ENCODE measurements around the gene LNX1.

LNX1 gene

DNA sequence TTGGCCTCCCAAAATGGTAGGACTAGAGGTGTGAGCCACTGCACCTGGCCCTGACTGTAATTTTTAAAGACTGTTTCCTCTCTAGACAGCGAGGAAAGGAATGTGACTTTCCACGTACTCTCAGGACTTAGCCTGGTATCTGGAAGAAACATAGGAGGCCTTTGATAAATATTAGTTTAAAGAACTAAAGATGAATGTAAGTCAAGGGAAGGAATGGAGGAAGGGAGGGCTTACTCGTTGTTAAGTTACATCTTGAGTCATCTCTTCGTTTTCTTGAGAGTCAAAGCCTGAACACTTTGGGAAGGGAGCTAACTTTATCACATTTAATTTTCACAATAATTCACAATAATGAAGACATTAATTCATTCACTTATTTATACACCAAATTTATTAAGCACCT, 7.2 kb upstream of the LNX1 start:
- no peak for DNase-seq

DNA sequence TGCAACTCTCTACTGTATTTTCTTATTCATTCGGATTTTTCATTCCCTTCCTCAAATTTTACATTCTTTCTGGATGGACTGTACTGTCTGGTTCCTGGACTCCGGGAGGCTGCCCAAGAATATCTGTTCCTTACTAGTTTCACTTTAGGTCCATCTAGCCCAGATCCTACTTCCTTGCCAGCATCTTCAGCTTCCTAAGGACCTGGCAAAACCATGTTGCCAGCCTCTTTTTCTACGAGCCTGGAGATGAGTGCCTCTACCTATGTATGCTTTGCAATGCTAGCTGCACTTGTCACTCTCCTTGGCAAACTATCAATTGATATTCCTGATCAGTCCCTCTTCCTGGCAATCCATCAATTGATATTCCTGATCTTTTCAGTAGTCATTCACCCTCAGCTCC, 5.6 kb upstream of the LNX1 start:
- DNase-seq: no peak

DNA sequence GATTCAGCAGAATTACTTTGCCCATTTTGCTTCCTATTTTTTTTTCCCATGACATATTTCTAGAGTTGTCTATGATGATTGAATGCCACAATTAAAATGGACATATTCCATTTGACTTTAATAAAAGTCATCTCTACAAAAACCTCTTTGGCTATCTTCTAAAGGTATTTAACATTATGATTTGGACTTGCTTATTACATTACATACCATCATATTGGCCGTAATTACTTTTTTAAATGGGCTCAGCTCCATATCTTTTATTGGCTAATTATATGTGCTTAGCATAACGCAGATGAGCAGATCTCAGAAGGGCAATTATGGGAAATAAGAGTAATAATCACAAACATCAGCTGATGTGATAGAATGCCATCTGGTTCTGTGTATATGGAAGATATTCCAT, 4.5 kb upstream of the LNX1 start:
- no peak for DNase-seq

DNA sequence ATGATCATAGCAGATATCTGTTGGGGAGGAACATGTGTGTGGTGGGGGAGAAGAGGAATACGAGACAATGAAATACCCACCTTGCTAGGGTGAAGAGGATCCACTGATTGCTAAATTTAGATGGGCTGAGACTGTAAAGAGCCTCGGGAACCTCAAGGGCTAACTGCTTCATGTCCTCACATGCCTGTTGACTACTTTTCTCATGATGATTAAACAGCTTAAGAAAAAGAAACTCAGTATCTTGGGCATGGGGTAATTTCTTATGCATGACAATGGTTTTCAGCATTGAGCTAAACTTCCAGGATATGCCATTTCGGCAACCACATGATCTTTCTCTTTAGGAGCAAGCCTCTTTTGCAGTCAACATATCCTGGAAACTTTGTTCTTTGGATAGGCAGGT, 3.9 kb upstream of the LNX1 start:
- no peak for DNase-seq

DNA sequence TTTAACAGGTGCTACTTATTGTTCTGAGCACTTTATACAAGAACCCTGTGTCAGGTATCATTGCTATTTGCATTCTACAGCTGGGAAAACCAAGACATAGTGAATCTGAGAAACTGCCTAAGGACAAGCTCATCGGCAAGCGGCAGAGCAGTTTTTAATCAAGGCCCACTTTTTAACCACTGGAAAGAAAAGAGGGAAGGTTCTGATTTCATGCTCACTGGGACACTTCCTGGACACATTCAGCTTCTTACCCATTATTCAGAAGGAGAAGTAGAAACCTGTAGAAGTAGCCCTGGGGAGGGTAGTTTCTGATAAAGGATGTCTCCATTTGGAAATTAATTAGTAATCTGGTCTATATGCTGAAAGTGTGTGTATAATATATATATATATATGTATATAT, 2.5 kb upstream of the LNX1 start:
- DNase-seq: no peak

DNA sequence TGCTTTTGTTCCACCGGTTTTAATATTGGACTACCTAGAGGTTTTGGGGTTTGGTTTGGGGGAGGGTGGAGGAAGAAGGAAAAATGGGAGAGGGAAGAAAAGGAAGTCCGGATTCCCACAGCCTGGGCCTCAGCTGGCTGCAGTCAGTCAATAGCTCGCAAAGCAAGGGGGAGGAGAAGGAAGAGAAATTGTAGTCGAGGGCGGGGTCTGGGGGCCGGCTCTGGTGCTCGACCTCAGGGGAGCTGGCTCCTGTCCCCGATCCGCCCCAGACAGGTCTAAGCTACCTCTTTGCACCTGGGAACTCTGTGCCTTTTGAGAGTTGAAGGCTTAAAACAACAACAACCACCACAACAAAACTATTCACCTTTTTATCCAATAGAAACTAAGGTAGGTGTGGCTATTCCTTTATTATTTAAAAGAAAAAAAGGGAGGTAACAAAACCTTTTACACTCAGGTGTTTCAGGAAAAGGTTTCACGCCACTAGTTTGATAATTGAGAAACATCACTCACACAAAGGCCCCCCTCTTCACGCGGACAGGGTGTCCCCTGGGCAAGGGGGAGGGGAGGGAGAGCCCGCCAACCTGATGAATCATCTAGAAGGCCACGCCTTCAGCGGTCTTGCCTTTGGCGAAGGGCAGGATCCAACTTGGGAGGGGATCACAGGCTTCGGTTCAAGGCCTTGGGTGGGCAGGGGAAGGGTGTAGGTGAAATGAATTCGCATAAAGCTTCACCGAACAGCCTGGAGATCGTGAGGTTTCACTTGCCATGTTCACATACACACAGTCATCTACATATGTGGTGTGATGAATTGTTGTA, 1.6 kb upstream of the LNX1 start:
- no peak for DNase-seq

DNA sequence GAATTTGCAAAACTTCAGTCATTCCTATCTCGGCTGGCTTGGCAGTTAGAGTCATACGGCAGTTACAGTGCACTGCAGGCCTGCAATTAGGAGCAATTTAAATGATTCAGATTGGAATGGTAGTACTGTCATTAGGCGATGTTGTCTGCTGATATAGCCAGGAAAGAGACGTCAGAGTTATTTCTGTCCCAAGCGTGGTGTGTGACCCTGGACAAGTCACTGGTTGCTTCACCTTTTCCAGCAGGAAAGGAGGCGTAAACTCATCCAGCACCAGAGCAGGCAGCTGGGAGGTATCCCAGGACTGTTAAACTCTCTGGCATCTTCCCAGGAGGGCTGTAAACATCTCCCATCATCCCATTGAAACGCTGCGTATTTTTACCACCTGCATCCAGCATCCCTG, 836 bp upstream of the LNX1 start:
- DNase-seq: no peak

DNA sequence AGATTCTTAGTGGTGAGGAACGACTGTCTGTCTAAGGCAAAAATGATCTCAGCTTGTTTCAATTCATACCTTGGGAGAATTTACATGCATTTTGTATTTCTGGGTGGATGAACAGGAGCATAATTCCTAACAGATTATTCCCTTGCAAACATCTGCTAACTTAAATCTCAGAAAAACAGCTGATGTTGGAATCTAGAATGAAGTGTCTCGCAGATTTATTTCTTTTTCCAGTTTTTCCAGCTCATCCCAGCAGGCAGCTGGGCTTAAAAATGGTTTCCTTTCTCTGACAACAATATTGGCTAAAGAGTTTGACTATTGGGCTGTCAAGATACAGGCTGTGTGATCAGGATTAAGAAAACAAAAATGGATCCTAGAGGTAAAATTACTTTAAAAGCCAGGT, 1.1 kb downstream of the LNX1 start:
- DNase-seq: no peak

DNA sequence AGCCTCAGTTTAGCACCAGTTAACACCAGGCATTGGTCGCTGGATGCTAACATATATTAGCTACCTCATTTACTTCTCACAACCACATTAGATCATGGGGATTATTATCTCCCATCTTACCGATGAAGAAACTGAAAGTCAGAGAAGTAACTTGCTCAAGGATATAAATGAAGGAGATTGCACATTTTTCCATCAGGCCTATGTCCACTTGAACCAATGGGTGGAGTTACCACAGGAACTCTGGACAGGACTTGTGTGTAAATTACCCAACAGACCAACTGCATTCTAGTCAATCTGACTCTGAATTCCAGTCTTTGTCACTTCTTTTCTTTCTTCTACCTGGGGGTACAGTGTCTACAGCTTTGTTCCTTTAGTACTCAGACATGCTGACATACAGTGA, 1.8 kb downstream of the LNX1 start:
- no peak for DNase-seq

DNA sequence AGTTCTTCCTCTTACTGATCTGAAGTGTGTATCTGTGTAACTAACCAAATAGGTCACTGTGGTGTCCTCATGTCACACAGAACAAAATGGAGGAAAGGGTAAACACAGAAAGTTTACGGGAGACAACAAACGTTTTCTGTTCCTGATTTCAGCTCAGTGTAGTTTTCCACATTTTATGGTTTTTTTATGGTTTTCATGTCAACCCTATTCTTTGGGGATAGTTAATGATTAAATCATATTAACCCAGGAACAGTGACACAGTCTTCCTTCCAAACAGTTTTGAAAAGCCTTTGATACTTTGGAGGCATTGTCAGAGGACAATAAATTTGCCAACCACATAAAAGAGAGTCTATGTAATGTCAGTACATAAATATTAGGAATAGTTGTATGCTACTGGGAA, 4.2 kb downstream of the LNX1 start:
- no peak for DNase-seq

DNA sequence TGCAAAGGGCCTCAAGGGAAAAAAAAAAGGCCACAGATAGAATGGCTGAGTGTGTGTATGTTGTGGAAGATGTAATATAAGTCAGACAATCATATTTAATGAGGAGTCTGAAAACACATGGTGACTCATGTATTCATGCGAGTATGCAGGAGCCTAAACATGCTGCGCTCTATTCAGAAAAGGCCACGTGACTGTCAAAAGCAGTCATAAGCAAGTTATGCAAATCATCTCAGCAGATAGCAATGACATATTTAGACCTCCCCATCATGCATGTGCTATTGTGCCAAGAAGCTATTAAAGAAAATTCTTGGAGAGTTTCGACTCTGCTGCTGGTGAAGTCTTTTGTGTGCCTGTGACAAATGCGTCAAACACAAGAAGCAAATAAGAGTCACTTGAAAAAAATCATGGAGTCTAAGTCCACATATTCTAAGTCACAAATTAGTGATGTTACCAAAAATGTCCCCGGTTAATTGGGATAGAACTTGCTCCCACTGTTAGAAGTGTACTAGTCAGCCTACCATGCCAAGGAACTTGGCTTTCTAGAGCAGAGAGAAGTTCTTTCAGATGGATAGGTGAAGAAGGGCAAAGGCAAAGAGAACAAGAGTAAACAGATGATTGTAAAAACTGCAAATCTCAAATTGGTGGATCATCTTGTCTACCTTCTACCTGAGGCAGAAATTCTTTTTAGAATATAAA, 5.0 kb downstream of the LNX1 start:
- DNase-seq: no peak

DNA sequence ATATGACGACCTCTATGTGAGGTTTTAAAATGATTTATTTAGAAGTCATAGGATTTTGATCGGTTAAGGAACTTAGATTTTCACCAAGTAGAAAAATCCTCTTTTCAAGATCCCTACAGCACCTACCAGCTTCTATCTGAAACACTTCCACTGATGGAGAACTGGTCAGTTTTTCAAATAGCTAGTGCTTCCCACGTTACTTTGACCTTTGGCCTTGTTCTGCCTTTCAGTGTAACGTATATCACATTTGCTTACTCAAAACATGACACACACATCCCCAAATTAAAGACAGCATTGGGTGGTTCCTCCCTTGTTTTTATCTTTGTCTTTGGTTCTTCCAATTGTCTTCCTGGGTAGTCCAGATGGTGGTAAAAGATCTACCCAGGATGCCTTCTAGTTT, 6.6 kb downstream of the LNX1 start:
- DNase-seq: no peak

DNA sequence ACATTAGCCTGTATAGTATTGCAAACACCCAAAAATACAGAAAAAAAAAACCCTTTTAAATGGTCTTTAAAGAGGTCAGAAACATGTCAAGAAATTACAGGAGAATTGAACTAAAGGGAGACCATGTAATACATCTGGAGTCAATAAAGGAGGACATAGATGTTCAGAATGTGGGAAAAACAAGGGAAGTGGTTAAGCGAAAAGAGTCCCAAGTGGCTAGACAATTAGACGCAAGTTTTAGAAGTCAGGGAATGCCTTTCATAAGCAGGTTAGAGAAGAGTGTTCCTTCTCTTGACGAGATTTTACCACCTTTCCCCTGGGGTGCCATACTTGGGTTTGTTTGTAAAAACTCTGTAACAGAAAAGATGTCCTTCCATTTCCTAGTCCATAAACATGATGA, 7.8 kb downstream of the LNX1 start:
- no peak for DNase-seq

DNA sequence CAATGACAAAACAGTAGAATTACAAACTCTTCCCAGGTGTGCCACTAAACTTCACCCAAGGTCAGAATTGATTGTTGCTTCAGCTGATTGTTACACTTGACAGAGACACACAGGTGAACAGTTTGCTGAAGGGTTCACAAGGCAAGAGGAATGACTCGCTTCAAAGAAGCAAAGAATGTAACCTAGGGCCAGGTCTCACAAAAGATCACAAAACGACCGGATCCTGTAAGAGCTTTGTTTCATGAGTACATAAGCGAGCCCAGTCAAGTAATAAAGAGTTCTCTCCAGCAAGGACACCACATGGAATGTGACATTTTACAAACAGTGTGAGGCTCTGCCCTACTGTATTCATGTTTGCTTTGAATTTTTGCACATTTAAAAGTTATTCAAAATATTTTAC, 9.1 kb downstream of the LNX1 start:
- no peak for DNase-seq

DNA sequence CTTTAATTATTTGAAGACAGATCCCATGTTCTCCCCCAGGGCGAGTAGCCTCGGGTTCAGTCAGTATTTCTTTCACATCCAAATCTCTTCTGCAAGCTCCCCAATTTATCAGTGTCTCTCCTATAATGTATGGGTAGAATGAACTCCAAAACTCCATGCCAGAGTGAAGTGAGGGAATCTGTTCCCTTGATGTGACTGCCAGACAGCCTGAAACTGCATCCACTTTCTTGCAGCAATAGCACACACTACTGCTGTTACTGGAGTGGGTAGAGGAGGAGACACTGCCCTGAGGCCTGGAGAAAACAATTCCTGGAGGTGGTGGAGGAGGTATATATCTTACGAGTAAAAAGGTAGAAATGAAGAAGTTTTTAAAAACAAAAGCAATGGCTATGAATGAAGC, 11.0 kb downstream of the LNX1 start:
- no peak for DNase-seq

DNA sequence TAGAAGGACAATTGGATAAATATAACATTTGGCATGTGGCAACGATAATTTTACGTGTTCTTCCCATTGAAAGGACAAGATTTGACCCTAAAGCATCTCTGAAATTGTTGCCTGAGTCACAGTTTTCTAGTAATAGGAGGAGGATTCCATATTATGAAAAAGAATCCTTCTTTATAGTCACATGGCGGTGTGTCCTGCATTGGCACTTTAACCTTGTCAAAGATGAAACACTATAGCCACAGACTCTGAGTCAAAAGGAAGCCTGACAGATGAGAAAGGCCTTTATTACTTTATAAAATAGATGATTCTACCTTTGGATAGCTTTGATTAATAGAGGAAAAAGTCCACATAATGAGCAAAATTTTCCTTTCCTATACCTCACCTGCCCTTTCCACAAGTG, 11.5 kb downstream of the LNX1 start:
- DNase-seq: no peak

DNA sequence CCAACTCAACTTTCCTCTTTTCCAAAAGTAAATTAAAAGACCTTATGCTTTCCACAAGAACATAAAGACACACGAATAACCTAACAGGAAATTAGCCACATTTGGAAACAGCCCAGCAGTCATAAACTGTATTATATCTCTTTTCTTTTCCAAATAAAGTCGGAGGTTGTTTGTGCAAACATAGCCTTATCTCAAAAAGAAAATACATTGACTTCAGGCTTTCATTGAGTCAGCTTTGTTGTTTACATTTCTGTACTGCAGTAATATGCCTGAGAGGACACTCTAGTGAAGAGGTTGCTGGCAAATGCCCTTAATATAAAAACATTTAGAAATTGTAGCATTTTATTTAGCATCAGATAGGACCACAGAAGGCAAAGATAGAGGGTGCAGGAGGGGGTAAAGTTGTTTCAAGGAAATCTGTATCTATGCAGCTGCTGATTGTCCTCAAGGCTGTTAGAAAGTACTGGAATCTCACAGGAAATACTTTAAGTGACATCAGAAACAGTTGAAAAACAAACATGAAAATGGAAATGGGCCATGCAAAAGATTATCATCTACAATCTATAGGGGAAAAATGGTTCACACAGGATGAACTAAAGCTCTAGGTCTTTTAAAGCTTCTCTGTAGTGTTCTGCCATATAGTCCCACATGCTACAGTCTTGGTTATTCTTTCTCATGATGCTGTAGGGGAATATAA, 14.5 kb downstream of the LNX1 start:
- no peak for DNase-seq

DNA sequence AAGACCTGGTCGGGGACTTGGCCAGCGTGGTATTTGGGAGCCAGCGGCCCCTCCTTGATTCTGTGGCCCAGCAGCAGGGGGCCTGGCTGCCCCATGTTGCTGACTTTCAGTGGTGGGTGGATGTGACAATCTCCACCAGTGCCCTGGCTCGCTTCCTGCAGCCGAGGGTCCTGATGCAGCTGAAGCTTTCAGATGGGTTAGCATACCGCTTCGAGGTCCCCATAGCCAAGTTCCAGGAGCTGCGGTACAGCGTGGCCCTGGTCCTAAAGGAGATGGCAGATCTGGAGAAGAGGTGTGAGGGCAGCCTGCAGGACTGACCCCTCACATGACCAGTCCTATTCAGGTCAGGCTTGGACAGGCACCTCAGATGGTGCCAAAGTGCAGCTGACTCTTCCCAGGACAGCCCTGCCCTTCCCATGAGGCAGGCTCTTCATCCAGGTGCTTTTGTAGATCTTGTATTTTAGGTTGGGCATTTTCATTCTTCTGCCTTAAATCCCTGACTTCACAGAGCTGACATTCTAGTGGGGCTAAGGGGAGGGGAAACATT, 15.1 kb downstream of the LNX1 start:
- DNase-seq: no peak

DNA sequence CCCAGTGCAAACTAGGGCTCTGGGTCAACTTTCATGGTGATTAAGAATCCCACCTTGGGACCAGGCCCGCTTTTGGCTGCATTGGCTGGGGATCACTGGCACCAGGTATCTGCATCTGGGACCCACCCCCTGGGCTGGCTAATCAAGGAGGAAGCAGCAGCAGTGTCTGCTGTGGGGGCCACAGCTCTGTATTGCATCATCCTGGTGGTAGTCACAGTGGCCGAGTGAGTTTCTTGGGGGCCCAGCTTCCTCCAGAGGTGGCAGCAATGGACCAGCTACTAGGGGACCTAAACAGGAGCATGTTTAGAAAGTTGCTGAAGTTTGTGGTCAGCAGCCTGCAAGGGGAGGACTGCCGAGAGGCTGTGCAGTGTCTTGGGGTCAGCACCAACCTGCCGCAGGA, 15.7 kb downstream of the LNX1 start:
- no peak for DNase-seq

DNA sequence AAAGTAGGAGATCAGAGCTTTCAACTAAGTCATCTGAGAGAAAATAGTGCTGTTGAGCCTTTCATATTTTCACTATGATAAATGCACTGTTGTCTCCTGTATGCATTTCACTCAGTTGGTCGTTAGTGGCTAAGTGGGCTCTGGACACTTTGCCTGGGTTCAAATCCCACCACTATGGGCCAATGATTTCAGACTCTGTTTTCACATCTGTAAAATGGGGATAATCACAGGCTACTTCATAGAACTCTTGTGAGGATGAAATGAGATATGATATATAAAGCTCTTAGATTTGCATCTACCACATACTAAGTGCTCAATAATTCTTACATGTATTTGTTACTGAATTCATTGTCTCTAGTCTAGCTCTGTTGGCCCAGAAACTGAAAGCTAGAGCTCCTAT, 16.8 kb downstream of the LNX1 start:
- DNase-seq: no peak

DNA sequence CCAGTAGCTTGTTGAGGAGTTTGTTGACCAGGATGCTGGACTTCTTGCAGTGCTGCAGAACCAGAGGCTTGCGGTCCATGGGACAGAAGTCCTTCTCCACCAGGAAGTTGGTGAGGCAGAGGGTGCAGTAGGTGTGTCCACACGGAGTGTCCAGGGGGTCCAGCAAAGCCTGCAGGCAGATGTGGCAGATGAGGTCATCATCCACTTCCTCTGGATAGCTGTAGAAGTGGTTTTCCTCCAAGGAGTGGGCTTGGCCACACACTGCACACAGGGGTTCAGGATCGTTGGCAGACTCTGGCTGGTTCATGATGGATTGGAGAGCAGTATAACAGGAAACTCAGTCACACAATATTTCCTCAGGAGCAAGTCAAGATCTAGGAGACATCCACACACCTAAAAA, 17.6 kb downstream of the LNX1 start:
- DNase-seq: no peak

DNA sequence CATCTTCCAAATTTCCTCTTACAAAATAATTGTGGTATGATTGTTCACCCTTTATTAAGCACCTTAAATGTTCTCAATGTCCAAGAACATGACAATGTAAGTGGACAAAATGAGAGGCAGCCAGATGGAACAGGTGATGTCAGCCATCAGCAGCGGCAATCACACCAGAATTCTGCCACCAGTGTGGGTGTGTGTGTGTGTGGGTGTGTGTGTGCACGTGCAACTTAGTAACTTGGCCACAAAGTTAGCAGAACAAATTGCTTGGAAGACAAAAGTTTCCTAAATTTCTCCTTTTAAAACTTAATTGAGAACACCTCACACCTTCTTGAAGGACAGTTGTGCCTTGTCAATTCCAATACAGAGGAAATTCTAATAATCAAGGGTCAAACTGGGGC, 18.7 kb downstream of the LNX1 start:
- DNase-seq: no peak

DNA sequence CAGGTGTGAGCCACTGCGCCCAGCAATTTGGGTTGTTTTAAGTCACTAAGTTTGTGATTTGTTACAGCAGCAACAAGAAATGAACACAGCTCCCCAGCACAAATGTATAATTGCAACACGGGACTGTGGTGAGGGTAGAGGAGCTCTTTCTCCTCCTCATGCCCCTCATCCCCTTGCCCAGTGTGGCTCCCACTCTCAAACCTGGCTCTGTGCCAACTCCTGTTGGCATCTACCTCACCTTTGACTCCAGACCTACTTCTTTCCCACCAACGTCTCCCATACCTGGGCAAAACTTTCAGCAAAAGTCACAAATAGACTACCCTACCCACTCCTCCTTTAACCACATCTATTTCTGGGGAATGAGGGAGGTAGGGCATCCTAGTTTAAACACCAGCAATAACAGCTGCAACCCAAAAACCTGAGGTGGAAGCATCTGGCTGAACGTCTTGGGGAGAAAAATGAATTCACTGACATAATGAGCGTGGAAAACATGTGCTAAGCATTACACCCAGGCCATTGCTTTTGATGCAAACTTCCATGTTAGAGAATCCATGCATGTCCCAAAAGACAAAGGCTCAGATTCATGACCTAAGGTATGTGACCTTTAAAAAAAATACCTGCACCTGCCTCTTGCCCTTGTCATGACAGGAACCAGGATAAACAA, 19.2 kb downstream of the LNX1 start:
- no peak for DNase-seq

Measured in NCI-H2171 treated with DMSO at 0.1 percent for 48 hours (cell line).